Right cardiac atrium (tissue), 5 donors: ENCODE data around the gene PPP1R3G. TPM values are rescaled to one million over a fixed set of nuclear protein-coding genes. Genes with fewer than 3 reads are reported as not detected.
A peak's percentile ranks its signal among the peaks of the same experiment; 100 is the strongest.

ENCODE experiments used
- ATAC-seq, 2 donors: fragments of 200-7000 bp; cut with Tn5 transposase; one replicate each; pipeline versions ENCODE4 v1.8.0 to v1.9.1; 2020; ENCODE audit warnings: moderate library complexity in 2 of 2, mild to moderate bottlenecking in 1 of 2
- DNase-seq, 3 donors: peaks; one replicate each; pipeline ENCODE4 v3.0.0-alpha.2; 2020
- H3K27ac ChIP-seq: one replicate; pipeline ENCODE4 v1.5.1; 2013; ENCODE audit warnings: mild to moderate bottlenecking, low read length, control low read depth, moderate library complexity
- H3K27me3 ChIP-seq: one replicate; pipeline ENCODE4 v1.6.1; 2013; ENCODE audit not compliant: control insufficient read depth, insufficient read depth
- H3K4me1 ChIP-seq: one replicate; pipeline ENCODE4 v1.6.1; 2013; ENCODE audit warnings: low read length; ENCODE audit not compliant: control insufficient read depth, insufficient read depth
- H3K4me3 ChIP-seq: one replicate; pipeline ENCODE4 v1.5.1; 2013; ENCODE audit warnings: low read length, control low read depth
- H3K9me3 ChIP-seq: one replicate; pipeline ENCODE4 v1.6.1; 2013; ENCODE audit warnings: low read length; ENCODE audit not compliant: control insufficient read depth
- WGBS: extraction: QIAGEN DNeasy Blood & Tissue Kit; methylation state at CpG from one replicate; pipeline ENCODE4 v1.1.7; 2013; 5-methylcytosine and 5-hydroxymethylcytosine counted together
- intact Hi-C, 4 donors: fragments of 100-400 bp; cut with DNase I; formaldehyde crosslinking; loops; one replicate each; pipeline versions ENCODE4 v1.11.0 to v1.14.0; 2022 to 2023
- polyA plus RNA-seq: library from polyadenylated mRNA; stranded (reverse); fragments of 200-250 nt; gene quantifications from one replicate; pipeline ENCODE4 v1.2.3, GENCODE V29; 2013
- total RNA-seq, 4 donors: library from RNA; stranded (reverse); fragmentation: NEBNext Ultra II Directional; extraction: Animal tissue kit (Norgen Biotek cat#: 25700); gene quantifications; one replicate each; pipeline ENCODE4 v1.2.1, GENCODE V29; 2021
- donor health status: healthy with polysubstance abuse.
- donor health status: DM: no; HTN: yes; CAD: no.
- donor health status: DM: no; HTN: no; CAD: no.
- donor health status: DM: no; HTN: yes; CAD: no; lungs with severe emphysema.
- donor health status: DM: yes; HTN: yes; CAD: no.

PPP1R3G gene
- total and polyA plus RNA-seq, 5 donors = 6.7 to 19.5 (median 14.2) TPM

GRCh38 chr6:5071216-5071615, 13.9 kb upstream of the PPP1R3G start:
- Histone ChIP-seq H3K4me1 (no peaks in the 10 kb centered on the region), H3K9me3 (no peaks in the 10 kb centered on the region), H3K27me3 (no peaks in the 10 kb centered on the region), H3K27ac (no peak overlapping the region), H3K4me3 (no peak overlapping the region)
- DNase-seq = no peak
- intact Hi-C loops = no loop called here
- no peak for ATAC-seq
- WGBS = 89% methylated on average over 2 of the region's 2 CpGs

- no peak for DNase-seq
- no peak for ATAC-seq
- intact Hi-C loops = no loop called here
- Histone ChIP-seq H3K9me3 (no peaks in the 10 kb centered on the region), H3K4me1 (no peaks in the 10 kb centered on the region), H3K4me3 (no peak overlapping the region), H3K27ac (no peak overlapping the region), H3K27me3 (no peaks in the 10 kb centered on the region)
- 87% methylated on average over 7 of the region's 7 CpGs for WGBS
Observed at GRCh38 chr6:5072440-5072839, 12.7 kb upstream of the PPP1R3G start.

GRCh38 chr6:5073992-5074391, 11.1 kb upstream of the PPP1R3G start:
- intact Hi-C loops = no loop called here
- H3K27ac ChIP-seq = no peak overlapping the region
- ATAC-seq = no peak
- no peaks in the 10 kb centered on the region for H3K9me3 ChIP-seq
- H3K4me1 ChIP-seq = no peaks in the 10 kb centered on the region
- H3K4me3 ChIP-seq = no peak overlapping the region
- H3K27me3 ChIP-seq = no peaks in the 10 kb centered on the region
- DNase-seq = no peak
- 80% methylated on average over 3 of the region's 3 CpGs for whole genome bisulfite sequencing

GRCh38 chr6:5076931-5077330, 8.2 kb upstream of the PPP1R3G start:
- no peaks in the 10 kb centered on the region for H3K9me3 ChIP-seq
- ATAC-seq (no peak), DNase-seq (no peak)
- no peak overlapping the region for H3K27ac ChIP-seq
- H3K27me3 ChIP-seq = no peaks in the 10 kb centered on the region
- intact Hi-C loops = no loop called here
- 91% methylated on average over 11 of the region's 11 CpGs for WGBS
- no peak overlapping the region for H3K4me3 ChIP-seq
- H3K4me1 ChIP-seq = no peaks in the 10 kb centered on the region

GRCh38 chr6:5078121-5078669, 6.9 kb upstream of the PPP1R3G start:
- Histone ChIP-seq H3K27me3 (no peaks in the 10 kb centered on the region), H3K4me1 (no peaks in the 10 kb centered on the region), H3K9me3 (no peaks in the 10 kb centered on the region), H3K27ac (no peak overlapping the region), H3K4me3 (no peak overlapping the region)
- intact Hi-C loops = no loop called here
- peak; percentile 49 to 54 for ATAC-seq
- no peak for DNase-seq
- WGBS = 48% methylated on average over 5 of the region's 5 CpGs

GRCh38 chr6:5079692-5080091, 5.4 kb upstream of the PPP1R3G start:
- intact Hi-C loops = no loop called here
- H3K4me3 ChIP-seq = no peak overlapping the region
- WGBS = 92% methylated on average over 2 of the region's 2 CpGs
- no peaks in the 10 kb centered on the region for H3K9me3 ChIP-seq
- no peaks in the 10 kb centered on the region for H3K27me3 ChIP-seq
- no peak overlapping the region for H3K27ac ChIP-seq
- ATAC-seq (no peak), DNase-seq (no peak)
- H3K4me1 ChIP-seq = no peaks in the 10 kb centered on the region

GRCh38 chr6:5080574-5080973, 4.6 kb upstream of the PPP1R3G start:
- DNase-seq (no peak), ATAC-seq (no peak)
- intact Hi-C loops = no loop called here
- H3K9me3 ChIP-seq = no peaks in the 10 kb centered on the region
- no peak overlapping the region for H3K27ac ChIP-seq
- no peaks in the 10 kb centered on the region for H3K27me3 ChIP-seq
- H3K4me1 ChIP-seq = no peaks in the 10 kb centered on the region
- WGBS = 75% methylated on average over 3 of the region's 3 CpGs
- H3K4me3 ChIP-seq = no peak overlapping the region

GRCh38 chr6:5081182-5081581, 4.0 kb upstream of the PPP1R3G start:
- no peak overlapping the region for H3K4me3 ChIP-seq
- WGBS = 87% methylated on average over 3 of the region's 3 CpGs
- intact Hi-C loops = no loop called here
- DNase-seq = no peak
- no peak for ATAC-seq
- no peaks in the 10 kb centered on the region for H3K9me3 ChIP-seq
- H3K27me3 ChIP-seq = no peaks in the 10 kb centered on the region
- H3K27ac ChIP-seq = no peak overlapping the region
- H3K4me1 ChIP-seq = no peaks in the 10 kb centered on the region

GRCh38 chr6:5081955-5082354, 3.2 kb upstream of the PPP1R3G start:
- no peaks in the 10 kb centered on the region for H3K27me3 ChIP-seq
- H3K9me3 ChIP-seq = no peaks in the 10 kb centered on the region
- intact Hi-C loops = no loop called here
- DNase-seq (no peak), ATAC-seq (no peak)
- no peaks in the 10 kb centered on the region for H3K4me1 ChIP-seq
- no peak overlapping the region for H3K27ac ChIP-seq
- H3K4me3 ChIP-seq = no peak overlapping the region
- WGBS = 75% methylated on average over 4 of the region's 4 CpGs

- no peaks in the 10 kb centered on the region for H3K4me1 ChIP-seq
- ATAC-seq (no peak), DNase-seq (peak; percentile 57 to 73 (median 59))
- intact Hi-C loops = no loop called here
- no peaks in the 10 kb centered on the region for H3K9me3 ChIP-seq
- H3K27me3 ChIP-seq = no peaks in the 10 kb centered on the region
- no peak overlapping the region for H3K27ac ChIP-seq
- H3K4me3 ChIP-seq = no peak overlapping the region
- 83% methylated on average over 12 of the region's 12 CpGs for WGBS
Observed at GRCh38 chr6:5082487-5083306, 2.4 kb upstream of the PPP1R3G start.

- no peaks in the 10 kb centered on the region for H3K27me3 ChIP-seq
- ATAC-seq (no peak), DNase-seq (no peak)
- WGBS = 48% methylated on average over 4 of the region's 4 CpGs
- no peaks in the 10 kb centered on the region for H3K4me1 ChIP-seq
- H3K9me3 ChIP-seq = no peaks in the 10 kb centered on the region
- no peak overlapping the region for H3K4me3 ChIP-seq
- intact Hi-C loops = no loop called here
- no peak overlapping the region for H3K27ac ChIP-seq
Observed at GRCh38 chr6:5083307-5083583, 1.9 kb upstream of the PPP1R3G start.
